ENCODE measurements around the gene SP9. TPM values are rescaled to one million over a fixed set of nuclear protein-coding genes. Genes with fewer than 3 reads are reported as not detected.
A peak's percentile ranks its signal among the peaks of the same experiment; 100 is the strongest.

SP9 gene
- total RNA-seq, 1 donor: not detected

DNA sequence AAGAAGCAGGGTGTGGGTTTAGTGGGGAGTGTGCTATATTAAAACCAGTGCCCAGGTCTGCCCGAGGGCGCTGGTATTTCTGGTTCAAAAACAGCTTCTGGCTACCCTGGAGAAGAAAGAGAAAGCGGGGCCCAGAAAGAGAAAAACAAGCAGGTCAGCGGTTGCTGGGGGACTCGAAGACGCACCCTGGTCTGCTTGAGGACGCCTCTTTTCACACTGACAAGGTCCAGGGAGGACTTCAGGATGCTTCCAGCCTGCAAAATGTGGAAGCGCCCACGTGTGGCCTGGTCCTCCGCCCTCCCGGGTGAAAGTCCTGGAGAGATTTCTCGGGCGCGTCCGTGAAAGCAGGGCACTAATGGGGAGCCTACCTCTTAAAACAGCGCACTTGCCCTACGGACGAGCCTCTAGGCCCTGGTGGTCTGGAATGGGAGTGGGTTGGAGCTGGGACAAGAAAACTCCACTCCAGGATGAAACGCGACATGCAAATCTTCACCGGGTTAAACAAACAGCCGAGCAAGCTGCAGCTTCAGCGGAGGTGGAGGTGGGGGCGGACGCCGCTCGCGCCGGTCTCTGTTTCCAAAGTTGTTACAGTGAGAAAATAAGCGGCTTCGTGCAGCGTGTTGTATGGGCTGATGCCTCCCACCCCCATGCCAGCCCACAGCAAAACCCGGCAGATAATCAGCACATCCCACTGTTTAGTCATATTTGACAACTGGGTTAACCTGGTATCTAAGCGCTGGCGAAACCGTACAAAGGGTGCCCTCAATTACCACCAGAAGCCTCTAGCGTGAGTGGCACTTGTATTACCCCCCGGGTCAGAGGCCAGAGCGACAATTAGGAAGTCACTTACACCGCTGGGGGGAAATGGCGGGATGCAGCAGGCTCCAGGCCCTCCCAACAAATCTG, 1.1 kb upstream of the SP9 start:
- no peaks in the 10 kb centered on the region for H3K79me2 ChIP-seq (ENCODE audit: insufficient read depth, low read length)
- H3K36me3 ChIP-seq (ENCODE audit: insufficient read depth, low read length): no peaks in the 10 kb centered on the region
- peak; percentile 75 for DNase-seq (ENCODE audit: insufficient read length, low spot score, missing footprints)
- H4K20me1 ChIP-seq (ENCODE audit: insufficient read depth, low read length): no peaks in the 10 kb centered on the region
- H3K4me1 ChIP-seq (ENCODE audit: insufficient read depth, low read length): peaks cover 5% of the 10 kb centered on the region
- peaks cover 98% of the 10 kb centered on the region for H3K27me3 ChIP-seq (ENCODE audit: insufficient read depth, low read length)
- H2AFZ ChIP-seq (ENCODE audit: low read length): no peak overlapping the region
- H3K9me3 ChIP-seq (ENCODE audit: low read depth, low read length): no peaks in the 10 kb centered on the region
- peak overlapping the region; percentile 28 for H3K4me2 ChIP-seq (ENCODE audit: insufficient read depth, low read length)
- no peak overlapping the region for H3K27ac ChIP-seq (ENCODE audit: low read depth, low read length)
- TF ChIP-seq, protein P1, sequence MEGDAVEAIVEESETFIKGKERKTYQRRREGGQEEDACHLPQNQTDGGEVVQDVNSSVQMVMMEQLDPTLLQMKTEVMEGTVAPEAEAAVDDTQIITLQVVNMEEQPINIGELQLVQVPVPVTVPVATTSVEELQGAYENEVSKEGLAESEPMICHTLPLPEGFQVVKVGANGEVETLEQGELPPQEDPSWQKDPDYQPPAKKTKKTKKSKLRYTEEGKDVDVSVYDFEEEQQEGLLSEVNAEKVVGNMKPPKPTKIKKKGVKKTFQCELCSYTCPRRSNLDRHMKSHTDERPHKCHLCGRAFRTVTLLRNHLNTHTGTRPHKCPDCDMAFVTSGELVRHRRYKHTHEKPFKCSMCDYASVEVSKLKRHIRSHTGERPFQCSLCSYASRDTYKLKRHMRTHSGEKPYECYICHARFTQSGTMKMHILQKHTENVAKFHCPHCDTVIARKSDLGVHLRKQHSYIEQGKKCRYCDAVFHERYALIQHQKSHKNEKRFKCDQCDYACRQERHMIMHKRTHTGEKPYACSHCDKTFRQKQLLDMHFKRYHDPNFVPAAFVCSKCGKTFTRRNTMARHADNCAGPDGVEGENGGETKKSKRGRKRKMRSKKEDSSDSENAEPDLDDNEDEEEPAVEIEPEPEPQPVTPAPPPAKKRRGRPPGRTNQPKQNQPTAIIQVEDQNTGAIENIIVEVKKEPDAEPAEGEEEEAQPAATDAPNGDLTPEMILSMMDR (IDR thresholded peaks at IDR 0.05; ENCODE audit: extremely low read depth, low read depth, low read length): no peak
- H3K4me3 ChIP-seq (ENCODE audit: insufficient read depth, low read length): no peak overlapping the region

DNA sequence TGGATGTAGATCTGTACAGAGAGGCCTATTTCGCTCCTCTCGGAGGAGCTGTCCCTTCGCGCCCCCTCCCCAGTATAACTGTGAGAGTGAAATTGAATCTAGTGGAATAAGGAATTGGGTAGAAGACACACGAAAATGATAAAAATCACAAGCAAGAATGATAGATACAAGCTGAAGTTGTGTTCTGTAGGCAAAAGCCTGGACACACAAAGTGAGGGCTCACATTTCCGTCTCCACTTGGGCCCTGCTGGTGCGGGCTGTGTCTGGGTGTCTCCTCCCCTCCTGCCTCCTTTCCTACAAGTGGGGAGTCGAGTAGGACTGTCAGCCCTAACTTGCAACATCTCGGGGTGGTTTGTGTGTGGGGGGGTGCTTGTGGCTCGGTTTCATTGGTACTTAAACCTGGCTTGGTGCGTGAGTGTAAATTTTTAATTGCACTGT, 457 bp upstream of the SP9 start:
- Histone ChIP-seq H3K4me1 (ENCODE audit: insufficient read depth, low read length) (peaks cover 5% of the 10 kb centered on the region), H2AFZ (ENCODE audit: low read length) (no peak overlapping the region), H3K27me3 (ENCODE audit: insufficient read depth, low read length) (peaks cover 98% of the 10 kb centered on the region), H3K9me3 (ENCODE audit: low read depth, low read length) (no peaks in the 10 kb centered on the region), H4K20me1 (ENCODE audit: insufficient read depth, low read length) (no peaks in the 10 kb centered on the region), H3K4me3 (ENCODE audit: insufficient read depth, low read length) (no peak overlapping the region), H3K27ac (ENCODE audit: low read depth, low read length) (no peak overlapping the region), H3K4me2 (ENCODE audit: insufficient read depth, low read length) (no peak overlapping the region), H3K36me3 (ENCODE audit: insufficient read depth, low read length) (no peaks in the 10 kb centered on the region), H3K79me2 (ENCODE audit: insufficient read depth, low read length) (no peaks in the 10 kb centered on the region)
- TF ChIP-seq, protein P1 (IDR thresholded peaks at IDR 0.05; ENCODE audit: extremely low read depth, low read depth, low read length): no peak
- DNase-seq (ENCODE audit: insufficient read length, low spot score, missing footprints): no peak

DNA sequence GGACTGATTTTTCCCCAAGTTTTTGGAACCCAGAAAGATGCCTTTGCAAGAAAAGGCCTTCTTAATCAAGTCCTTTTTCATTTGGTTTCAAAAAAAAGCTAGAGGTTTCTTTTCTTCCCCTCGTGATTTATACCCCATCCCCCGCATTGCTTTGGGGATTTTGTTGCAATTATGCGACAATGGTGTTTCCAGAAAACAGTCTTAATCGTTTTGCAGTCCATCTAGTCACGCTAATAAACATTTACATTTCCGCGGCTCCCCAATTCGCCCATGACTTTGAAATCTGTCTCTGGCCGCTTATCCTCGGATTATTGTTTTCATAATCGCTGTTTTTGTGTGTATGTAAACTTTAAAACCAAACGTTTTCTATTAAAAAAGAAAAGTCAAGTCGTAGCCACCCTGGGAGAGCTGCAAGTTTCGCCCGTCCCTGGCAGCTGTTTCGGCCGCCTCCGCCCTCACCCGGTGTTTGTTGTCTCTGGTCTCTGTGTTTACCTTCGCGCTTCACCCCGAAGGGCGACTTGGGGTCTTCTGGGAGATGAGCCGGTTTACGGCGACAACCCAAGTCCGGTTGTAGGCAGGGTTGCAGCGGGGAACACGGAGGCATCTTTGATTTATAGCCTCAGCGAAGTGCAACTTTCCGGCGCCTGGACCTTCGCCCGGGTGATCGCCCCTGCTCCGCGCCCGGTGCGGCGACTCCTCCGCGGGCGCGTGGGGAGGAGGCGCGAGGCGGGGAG, 667 bp downstream of the SP9 start:
- no peaks in the 10 kb centered on the region for H3K9me3 ChIP-seq (ENCODE audit: low read depth, low read length)
- no peaks in the 10 kb centered on the region for H4K20me1 ChIP-seq (ENCODE audit: insufficient read depth, low read length)
- H3K27ac ChIP-seq (ENCODE audit: low read depth, low read length): no peak overlapping the region
- peaks cover 98% of the 10 kb centered on the region for H3K27me3 ChIP-seq (ENCODE audit: insufficient read depth, low read length)
- peak overlapping the region; percentile 10 for H3K4me3 ChIP-seq (ENCODE audit: insufficient read depth, low read length)
- no peaks in the 10 kb centered on the region for H3K36me3 ChIP-seq (ENCODE audit: insufficient read depth, low read length)
- H3K79me2 ChIP-seq (ENCODE audit: insufficient read depth, low read length): no peaks in the 10 kb centered on the region
- peak; percentile 91 for DNase-seq (ENCODE audit: insufficient read length, low spot score, missing footprints)
- peak overlapping the region; percentile 23 for H3K4me2 ChIP-seq (ENCODE audit: insufficient read depth, low read length)
- no peak overlapping the region for H2AFZ ChIP-seq (ENCODE audit: low read length)
- H3K4me1 ChIP-seq (ENCODE audit: insufficient read depth, low read length): peaks cover 5% of the 10 kb centered on the region
- TF ChIP-seq, protein P1 (IDR thresholded peaks at IDR 0.05; ENCODE audit: extremely low read depth, low read depth, low read length): no peak

Data from osteoblast (primary cell).